ENCODE measurements around the gene ZNF575.

The ZNF575 gene

DNA sequence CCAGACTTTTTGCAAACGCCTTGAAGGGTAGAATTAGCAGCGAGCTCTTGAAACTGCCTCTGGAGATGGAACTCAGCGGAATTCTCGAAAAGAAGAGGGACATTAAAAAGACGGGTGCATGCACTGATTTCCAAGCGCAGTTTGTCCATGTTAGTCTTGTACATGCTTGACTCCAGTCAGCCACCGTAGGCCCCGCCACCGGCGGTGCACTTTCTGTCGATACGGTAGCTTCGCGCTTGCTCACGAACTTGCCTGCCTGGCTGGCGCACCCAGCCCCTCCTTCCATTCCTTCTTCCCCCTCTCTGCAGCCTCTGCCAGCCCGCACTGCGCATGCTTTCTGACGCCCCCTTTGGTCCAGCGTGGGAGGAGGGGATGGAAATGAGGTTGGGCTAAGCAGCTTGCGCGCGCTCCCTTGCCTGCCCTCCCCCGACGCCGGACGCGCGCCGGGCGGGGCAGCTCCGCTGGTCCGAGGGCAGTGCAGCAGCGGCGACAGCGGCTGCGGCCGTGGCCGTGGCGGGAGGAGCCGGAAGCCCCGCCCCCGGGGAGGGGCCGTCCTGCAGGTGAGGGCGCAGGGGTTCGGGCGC is at the start of gene ZNF575:
Gene ZNF575 (plus strand): TSS at position 227 of the 584 bp plus-strand sequence. CDS start 1,235 bp downstream, outside the sequence.
- DNase-seq = no peak

- no peak for DNase-seq
Measured at GRCh38 chr19:43483281-43483680, 49.7 kb upstream of the ZNF575 start.

- no peak for DNase-seq
Measured at GRCh38 chr19:43485951-43486350, 47.0 kb upstream of the ZNF575 start.

DNA sequence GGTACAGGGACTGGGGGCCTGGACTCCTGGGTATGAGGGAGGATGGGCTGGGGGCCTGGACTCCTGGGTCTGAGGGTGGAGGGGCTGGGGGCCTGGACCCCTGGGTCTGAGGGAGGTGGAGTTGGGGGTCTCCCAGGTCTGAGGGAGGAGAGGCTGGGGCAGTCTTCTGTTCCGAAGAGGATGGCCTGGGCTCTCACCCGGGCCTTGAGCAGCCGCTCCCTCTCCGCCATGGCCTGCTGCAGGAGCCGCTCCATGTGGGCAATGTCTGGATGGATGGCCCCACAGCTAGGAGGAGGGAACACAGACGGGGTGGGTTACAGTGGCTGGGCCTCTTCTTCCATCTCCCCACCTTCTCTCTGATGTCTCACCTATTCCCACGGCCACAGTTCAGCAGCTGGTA is 46.6 kb upstream of the ZNF575 start:
- DNase-seq = no peak

- no peak for DNase-seq
Measured at GRCh38 chr19:43488179-43488578, 44.8 kb upstream of the ZNF575 start.

GRCh38 chr19:43489310-43489709 is 43.7 kb upstream of the ZNF575 start:
- no peak for DNase-seq

DNA sequence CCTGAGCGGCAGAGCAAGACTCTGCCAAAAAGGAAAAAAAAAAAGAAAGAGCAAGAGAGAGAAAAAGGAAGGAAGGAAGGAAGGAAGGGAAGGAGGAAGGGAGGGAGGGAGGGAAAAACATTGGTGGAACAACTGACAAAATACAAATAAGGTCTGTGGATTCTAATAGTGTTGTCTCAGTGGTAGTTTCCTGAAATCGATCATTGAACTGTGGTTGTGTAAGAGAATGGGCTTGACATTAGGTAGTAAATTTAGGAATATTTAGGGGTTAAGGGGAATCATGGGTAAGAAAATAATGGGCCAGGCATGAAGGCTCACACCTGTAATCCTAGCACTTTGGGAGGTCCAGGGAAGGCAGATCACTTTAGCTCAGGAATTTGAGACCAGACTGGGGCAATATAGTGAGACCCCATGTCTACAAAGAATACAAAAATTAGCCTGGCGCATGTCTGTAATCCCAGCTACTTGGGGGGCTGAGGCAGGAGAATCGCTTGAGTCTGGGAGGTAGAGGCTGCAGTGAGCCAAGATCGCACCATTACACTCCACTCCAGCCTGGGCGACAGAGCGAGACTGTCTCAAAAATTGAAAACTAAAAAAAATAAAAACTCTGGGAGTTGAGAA is 42.9 kb upstream of the ZNF575 start:
- DNase-seq = no peak

- DNase-seq = no peak
Measured at GRCh38 chr19:43490759-43491158, 42.2 kb upstream of the ZNF575 start.

DNA sequence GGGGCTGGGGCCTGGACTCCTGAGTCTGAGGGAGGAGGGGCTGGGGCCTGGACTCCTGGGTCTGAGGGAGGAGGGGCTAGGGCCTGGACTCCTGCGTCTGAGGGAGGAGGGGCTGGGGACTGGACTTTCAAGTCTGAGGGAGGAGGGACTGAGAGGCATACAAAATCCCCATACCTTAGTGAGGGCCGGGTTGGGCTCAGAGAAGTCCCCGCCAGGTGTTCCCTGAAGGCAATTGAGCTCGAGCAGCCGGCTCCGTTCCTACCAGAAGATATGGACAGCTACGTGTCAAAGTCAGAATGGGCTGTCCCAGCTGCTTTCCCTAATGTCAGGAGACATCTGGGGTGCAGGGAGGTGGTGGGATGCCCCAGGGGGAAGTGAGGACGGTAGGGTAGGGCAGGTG is 37.9 kb upstream of the ZNF575 start:
- DNase-seq = no peak

DNA sequence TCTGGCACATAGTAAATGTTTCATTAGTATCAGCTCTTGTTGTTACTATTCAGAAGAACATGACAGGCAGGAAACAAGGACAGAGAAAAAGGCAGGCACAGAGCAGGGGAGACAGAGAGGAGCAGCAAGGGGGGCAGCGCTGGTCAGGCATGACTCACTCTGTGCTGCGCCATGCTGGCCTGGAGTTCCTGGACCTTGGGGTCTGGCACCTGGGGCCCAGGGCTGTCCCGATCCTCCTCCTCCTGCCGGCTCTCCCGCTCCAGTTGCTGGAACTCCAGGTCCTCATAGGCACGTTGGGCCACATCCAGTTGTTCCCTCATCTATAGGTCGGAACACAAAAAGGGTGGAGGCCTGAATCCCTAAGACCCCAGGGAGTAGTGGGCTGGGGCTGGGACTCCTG is 36.0 kb upstream of the ZNF575 start:
- DNase-seq = no peak

GRCh38 chr19:43498233-43498842 is 34.6 kb upstream of the ZNF575 start:
- no peak for DNase-seq

DNA sequence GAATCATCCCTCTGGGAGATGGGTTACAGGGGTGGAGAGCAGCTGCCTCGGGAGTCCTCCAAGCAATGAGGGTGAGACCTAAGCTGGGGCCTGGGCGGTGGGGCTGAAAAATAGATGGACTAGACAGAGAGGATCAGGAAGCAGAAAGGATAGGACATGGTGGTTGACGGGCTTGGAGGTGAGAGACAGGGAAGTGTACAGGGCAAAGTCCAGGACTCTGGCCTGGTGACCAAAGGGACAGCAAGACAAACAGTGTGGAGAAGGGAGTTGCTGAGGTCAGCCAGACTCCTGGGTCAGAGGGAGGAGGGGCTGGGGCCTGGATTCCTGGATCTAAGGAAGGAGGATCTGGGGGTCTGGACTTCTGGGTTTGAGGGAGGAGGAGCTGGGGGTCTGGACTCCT is 33.9 kb upstream of the ZNF575 start:
- DNase-seq = no peak

DNA sequence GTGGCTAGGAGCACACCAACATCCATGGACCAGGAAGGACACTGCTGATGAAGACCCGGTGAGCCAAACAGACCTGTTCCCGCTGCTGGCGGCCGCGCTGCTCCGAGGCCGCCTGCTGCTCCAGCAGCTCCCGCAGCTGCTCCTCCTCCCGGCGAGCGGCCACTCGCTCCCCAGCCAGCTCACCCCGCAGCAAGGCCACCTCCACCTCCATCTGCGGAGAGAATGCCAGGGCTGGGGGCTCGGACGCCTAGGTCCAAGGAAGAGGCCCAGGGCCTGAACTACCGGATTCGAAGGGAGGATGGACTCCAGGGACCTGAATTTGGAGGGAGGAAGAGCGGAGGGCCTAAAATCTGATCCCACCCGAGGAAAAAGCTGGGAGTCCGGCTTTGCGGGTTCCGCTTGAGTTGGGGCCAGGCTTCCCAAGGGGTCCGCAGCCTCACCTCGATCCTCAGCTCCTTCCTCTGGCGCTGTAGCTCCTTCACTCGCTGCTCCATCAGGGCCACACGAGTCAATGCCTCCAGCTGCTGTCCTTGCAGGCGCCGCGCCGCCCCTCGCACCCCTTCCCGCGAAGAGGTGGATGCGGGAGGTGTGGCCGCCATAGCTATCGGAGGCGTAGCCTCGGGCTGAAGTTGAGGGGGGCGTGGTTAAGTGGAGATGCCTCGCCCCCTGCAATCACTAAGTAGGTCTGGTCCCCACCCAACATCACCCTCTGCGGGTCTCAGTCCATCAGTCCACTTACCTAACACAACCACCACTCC is 31.1 kb upstream of the ZNF575 start:
- no peak for DNase-seq

DNA sequence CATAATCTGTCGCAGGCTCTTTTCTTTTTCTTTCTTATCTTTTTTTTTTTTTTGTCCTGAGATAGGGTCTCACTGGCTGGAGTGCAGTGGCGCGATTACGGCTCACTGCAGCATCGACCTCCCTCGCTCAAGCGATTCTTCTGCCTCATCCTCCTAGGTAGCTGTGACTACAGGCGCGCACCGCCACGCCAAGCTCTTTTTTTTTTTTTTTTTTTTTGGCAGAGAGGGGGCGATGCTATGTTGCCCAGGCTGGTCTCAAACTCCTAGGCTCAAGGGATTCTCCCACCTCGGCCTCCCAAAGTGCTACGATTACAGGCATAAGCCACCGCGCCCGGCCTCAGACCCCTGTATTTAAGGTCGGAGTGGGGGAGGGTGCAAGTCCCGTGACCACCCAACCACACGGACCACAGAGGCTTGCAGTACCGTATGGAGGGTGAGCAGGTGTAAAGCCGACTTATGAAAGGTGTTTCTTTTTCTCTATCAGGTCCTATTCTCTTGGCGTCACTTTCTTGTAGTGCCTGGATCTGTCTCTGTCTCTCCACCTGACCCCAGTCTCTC is 30.5 kb upstream of the ZNF575 start:
- DNase-seq = no peak

DNA sequence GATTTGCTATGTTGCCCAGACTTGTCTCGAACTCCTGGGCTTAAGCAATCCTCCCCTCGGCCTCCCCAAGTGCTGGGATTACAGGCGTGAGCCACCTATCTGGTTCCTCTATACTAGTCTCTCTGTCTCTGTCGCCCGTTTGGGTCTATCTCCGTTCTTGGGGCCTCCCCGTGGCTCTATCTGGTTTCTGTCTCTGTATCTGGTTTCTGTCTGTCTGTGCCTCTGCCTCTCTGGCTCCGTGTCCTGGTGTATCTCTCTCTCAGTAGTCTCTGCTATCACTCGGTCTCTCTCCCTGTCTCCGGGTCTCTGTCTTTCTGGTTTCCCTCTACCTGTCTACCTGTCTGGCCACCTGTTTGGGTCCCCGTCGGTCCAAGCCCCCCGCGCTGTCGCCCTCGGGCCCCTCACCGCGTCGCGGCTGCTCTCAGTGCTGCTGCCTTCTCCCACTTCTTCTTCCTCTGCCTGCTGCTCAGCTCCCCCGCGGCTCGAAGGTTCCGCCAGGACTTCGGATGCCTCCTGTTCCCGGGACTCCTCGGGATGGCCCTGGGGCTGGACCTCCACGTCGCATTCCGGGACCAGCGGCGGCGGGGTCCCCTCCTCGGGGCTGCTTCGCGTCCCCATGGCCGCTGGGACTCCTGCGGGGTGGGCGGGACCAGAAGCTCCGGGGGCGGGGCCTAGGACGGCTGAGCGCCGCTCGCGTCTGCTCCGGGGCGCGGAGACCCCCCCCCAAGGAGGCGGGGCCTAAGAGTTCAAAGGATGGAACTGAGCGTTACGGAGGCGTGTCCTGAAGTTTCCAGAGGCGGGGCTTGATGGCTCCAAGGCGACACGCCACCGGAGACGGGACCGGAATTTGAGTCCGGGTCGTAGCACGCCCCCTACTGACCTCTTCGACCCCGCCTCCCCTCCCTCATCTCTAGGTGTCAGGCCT is 29.2 kb upstream of the ZNF575 start:
- DNase-seq = no peak

DNA sequence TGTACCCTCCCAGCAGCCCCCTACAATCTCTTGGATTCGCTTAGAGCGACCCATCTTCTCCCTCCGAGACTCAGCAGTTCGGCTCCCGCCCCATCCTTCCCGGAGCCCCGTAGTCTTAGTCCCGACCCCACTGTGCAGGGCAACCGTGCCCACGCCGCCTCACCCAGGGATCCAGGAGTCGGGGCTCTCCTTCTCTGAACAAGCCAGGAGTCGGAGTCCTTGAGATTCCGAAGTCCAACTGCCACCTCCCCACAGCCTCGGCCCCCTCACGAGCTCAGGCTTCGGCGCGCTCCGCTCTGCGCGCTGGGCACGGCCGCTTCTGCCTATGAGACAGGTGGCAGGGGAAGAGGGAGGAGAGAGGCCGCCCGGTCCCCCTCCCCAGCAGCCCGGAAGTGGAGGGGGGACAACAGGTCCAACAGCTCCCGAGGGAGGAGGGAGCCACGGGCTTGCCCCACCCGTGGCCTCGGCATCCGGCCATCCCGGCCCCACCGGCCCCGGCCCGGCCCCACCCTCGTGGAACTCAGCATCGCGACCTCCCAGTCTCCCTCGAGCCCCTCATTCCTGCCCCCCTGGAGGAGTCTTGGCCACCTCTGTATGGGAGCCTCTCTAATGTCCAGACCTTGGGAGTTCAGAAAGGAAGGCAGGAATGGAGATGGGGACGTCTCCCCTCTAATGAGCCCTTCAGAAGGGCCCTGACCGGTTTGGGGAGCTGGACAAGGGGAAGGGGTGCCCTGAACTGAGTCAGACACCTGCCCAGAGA is 28.4 kb upstream of the ZNF575 start, which contains the start of gene PHLDB3:
Gene PHLDB3 (minus strand): TSS at position 321 of the 760 bp plus-strand sequence. CDS start 628 bp downstream, outside the sequence.
- no peak for DNase-seq

DNA sequence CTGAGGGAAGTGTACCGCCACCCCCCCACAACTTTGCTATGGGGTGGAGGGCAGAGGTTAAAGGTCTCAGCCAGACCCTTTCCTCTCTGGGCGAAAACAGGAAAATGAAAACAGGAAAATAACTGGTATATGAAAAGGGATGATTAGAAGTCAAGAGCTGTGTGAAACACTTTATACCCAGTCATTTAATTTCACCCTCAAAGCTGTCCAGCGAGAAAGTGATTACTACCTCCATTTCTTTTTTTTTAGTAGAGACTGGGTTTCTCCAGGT is 27.9 kb upstream of the ZNF575 start:
- no peak for DNase-seq

- DNase-seq = no peak
Measured at GRCh38 chr19:43505941-43506340, 27.0 kb upstream of the ZNF575 start.

DNA sequence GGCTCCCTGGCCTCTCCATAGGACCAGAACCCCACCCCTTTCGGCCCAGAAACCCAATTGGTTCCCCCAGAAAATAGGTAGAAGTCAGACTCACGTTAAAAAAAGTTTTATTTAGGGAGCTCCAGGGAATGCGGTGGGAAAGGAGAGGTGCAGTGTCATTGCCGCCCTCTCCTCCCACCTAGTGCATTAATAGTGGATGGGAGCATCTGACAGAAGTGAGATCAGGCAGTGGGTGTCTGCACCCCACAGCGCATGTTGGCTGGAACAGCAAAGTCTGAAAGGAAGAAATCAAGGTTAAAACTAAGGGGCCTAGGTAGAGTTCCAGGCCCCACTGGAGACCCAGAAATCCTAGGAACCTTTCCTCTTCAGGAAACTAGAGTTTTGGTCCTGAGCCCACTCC is 26.4 kb upstream of the ZNF575 start:
- no peak for DNase-seq

DNA sequence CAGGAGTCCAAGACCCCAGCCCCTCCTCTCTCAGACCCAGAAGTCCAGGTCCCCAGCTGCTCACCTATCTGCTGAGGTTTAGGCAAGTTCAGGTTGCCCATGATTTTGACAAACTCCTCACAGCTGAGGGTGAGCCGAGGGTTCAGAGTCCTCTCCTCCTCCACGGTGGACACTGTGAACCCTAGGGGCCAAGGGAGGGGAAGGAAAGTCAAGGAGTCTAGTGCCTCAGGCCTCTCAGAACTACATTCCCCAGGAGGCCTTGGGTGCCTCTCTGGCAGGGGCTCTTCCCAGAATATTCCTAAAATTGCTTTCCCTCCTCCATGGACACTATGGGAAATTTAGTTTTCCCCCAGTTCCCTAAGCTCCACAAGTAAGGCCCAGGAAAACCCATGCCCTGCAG is 25.1 kb upstream of the ZNF575 start:
- no peak for DNase-seq

GRCh38 chr19:43510713-43511112 is 22.3 kb upstream of the ZNF575 start:
- DNase-seq = no peak

GRCh38 chr19:43511324-43511723 is 21.7 kb upstream of the ZNF575 start:
- no peak for DNase-seq

Measured in cortex of kidney (tissue), 1 donor.